ENCODE results near the gene TBX3.

DNA sequence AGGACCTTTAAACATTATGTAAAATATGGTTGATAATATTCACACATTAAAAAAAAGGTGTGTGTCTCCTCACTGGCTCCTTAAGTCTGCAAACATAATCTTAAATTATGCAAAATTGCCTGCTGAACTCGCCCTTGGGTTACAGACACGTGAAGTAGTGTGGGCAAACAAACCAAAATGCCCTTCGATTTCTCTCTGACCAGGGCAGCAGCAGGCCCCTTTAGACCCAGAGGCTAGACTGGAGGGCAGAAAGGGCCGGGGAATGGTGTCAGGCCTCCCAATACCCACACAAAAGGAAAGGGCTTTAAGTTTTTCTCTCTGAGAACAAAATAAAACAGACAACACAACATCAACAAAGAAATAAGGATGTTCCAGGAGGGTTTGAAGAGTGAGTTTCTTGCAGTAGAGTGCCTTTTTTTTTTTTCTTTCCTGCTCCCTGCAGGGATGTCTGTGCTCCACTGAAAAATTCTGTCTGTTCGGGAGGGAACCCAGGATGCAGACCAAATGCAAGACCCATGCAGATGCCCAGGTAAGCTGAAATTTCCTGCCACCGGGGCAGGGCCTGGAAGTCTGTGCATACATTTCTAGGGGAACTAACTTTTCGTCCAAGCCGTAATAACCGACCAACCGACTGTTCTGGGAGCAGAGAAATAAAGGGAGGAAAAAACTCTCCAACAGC is 1.7 kb downstream of the TBX3 start:
- no peak for TF ChIP-seq POLR2A (IDR thresholded peaks at IDR 0.05)
- TF ChIP-seq CTCF (IDR thresholded peaks at IDR 0.05), result no peak

Measured in lower leg skin (tissue), 3 donors.